ENCODE results near the gene GOLGA2. TPM values are rescaled to one million over a fixed set of nuclear protein-coding genes. Genes with fewer than 3 reads are reported as not detected.

GOLGA2 gene
- total RNA-seq, 1 donor from 2014 or later, result 105 TPM

DNA sequence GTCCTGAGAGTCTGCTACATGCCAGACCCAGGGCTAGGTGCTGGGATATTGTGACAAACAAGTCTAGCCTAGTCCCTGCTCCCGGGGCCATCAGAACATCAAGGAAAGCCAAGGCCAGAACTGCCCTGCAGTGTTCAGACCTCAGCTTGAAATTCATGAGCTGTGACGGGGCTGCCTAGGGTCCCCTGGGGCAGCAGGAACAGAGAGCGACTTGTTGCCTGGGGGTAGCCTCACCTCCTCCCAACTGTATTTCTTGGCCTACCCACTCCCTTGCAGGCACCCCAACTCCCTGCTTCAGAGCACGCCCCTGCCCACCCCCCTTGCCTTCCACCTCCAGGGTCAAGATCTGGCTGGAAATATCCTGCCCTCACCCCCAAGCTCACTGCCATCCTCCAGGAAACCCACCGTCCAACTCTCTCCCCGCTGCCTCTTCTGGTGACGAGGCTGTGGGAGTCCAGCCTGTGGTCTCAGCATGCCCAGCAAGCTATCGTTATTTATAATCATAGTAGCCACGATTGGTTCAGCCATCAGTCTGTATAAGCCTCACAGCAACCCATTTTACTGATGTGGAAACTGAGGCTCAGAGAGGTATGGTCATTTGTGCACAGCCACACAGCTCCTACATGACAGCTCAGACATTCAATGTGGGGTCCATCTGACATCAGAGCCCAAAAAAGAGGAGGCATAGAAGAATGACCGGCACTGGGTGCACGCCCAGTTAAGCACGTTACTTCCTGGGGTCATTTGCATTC lies 61.9 kb downstream of the GOLGA2 start:
- no peak for FAIRE-seq
- peaks cover 4% of the 10 kb centered on the region for H3K36me3 Mint-ChIP-seq (ENCODE audit: low read depth, unreplicated experiment)
- no peak overlapping the region for H3K4me2 ChIP-seq (ENCODE audit: low read length)
- TF ChIP-seq EZH2 (IDR thresholded peaks at IDR 0.05; ENCODE audit: insufficient read depth, low read length) (no peak), CTCF (IDR thresholded peaks at IDR 0.05; ENCODE audit: insufficient read depth, low read depth, low read length) (no peak)
- H3K9me3 ChIP-seq (ENCODE audit: insufficient read depth, low read depth, low read length), result no peaks in the 10 kb centered on the region
- H2AFZ ChIP-seq (ENCODE audit: low read depth, low read length), result no peak overlapping the region
- H3K27me3 ChIP-seq (ENCODE audit: insufficient read depth, low read length), result no peaks in the 10 kb centered on the region
- no peak overlapping the region for H3K4me3 Mint-ChIP-seq (ENCODE audit: unreplicated experiment)
- peaks cover 35% of the 10 kb centered on the region for H3K4me1 ChIP-seq (ENCODE audit: insufficient read depth, low read length)
- H4K20me1 ChIP-seq (ENCODE audit: insufficient read depth, low read length), result peaks cover under 1% of the 10 kb centered on the region
- no peak overlapping the region for H3K27ac Mint-ChIP-seq (ENCODE audit: unreplicated experiment)
- no peaks in the 10 kb centered on the region for H3K79me2 ChIP-seq (ENCODE audit: insufficient read depth, low read length)
- DNase-seq (ENCODE audit: low read depth), result no peak
- peaks cover 22% of the 10 kb centered on the region for H3K4me1 Mint-ChIP-seq (ENCODE audit: low read depth, unreplicated experiment)
- H3K36me3 ChIP-seq (ENCODE audit: insufficient read depth, low read length), result no peaks in the 10 kb centered on the region
- no peak overlapping the region for H3K4me3 ChIP-seq (ENCODE audit: insufficient read depth, low read depth, low read length)
- H3K9ac ChIP-seq (ENCODE audit: low read length), result no peak overlapping the region
- H3K27me3 Mint-ChIP-seq (ENCODE audit: low read depth, unreplicated experiment), result peaks cover 3% of the 10 kb centered on the region
- no peaks in the 10 kb centered on the region for H3K9me3 Mint-ChIP-seq (ENCODE audit: unreplicated experiment)
- no peak overlapping the region for H3K27ac ChIP-seq (ENCODE audit: low read depth, low read length)

DNA sequence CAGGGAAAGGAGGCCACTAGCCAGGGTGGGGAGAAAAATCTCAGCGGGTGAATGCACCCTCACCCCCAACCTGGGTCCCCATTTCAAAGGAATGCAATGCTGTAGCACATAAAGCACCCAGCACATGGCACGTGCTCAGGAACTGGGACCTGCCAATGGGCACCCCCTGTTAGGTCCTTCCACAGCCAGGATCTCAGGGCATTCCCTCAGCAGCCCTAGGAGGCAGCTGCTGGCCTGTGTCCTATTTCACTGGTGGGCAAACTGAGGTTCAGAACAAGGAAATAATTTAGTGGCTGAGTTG lies 63.9 kb downstream of the GOLGA2 start:
- H4K20me1 ChIP-seq (ENCODE audit: insufficient read depth, low read length), result peaks cover 11% of the 10 kb centered on the region
- H2AFZ ChIP-seq (ENCODE audit: low read depth, low read length), result no peak overlapping the region
- Mint-ChIP-seq H3K27ac (ENCODE audit: unreplicated experiment) (no peak overlapping the region), H3K4me1 (ENCODE audit: low read depth, unreplicated experiment) (peaks cover 19% of the 10 kb centered on the region), H3K9me3 (ENCODE audit: unreplicated experiment) (no peaks in the 10 kb centered on the region), H3K36me3 (ENCODE audit: low read depth, unreplicated experiment) (no peaks in the 10 kb centered on the region), H3K4me3 (ENCODE audit: unreplicated experiment) (no peak overlapping the region), H3K27me3 (ENCODE audit: low read depth, unreplicated experiment) (peaks cover 3% of the 10 kb centered on the region)
- DNase-seq (ENCODE audit: low read depth), result no peak
- H3K4me2 ChIP-seq (ENCODE audit: low read length), result no peak overlapping the region
- FAIRE-seq, result no peak
- no peak overlapping the region for H3K27ac ChIP-seq (ENCODE audit: low read depth, low read length)
- peaks cover 4% of the 10 kb centered on the region for H3K79me2 ChIP-seq (ENCODE audit: insufficient read depth, low read length)
- no peaks in the 10 kb centered on the region for H3K27me3 ChIP-seq (ENCODE audit: insufficient read depth, low read length)
- TF ChIP-seq EZH2 (IDR thresholded peaks at IDR 0.05; ENCODE audit: insufficient read depth, low read length), result no peak
- no peak for TF ChIP-seq CTCF (IDR thresholded peaks at IDR 0.05; ENCODE audit: insufficient read depth, low read depth, low read length)
- H3K4me1 ChIP-seq (ENCODE audit: insufficient read depth, low read length), result peaks cover 25% of the 10 kb centered on the region
- H3K9me3 ChIP-seq (ENCODE audit: insufficient read depth, low read depth, low read length), result no peaks in the 10 kb centered on the region
- H3K4me3 ChIP-seq (ENCODE audit: insufficient read depth, low read depth, low read length), result no peak overlapping the region
- no peaks in the 10 kb centered on the region for H3K36me3 ChIP-seq (ENCODE audit: insufficient read depth, low read length)
- no peak overlapping the region for H3K9ac ChIP-seq (ENCODE audit: low read length)
